ENCODE measurements around the gene CRAT. TPM values are rescaled to one million over a fixed set of nuclear protein-coding genes. Genes with fewer than 3 reads are reported as not detected.

Gene CRAT
- total and polyA plus RNA-seq, 2 experiments from 2014 or later: 4.6 to 9.9 TPM

- peaks cover 8% of the 10 kb centered on the region for H3K4me1 ChIP-seq (ENCODE audit: insufficient read depth)
- H3K36me3 ChIP-seq (ENCODE audit: insufficient read depth): no peaks in the 10 kb centered on the region
- TF ChIP-seq NANOG (IDR thresholded peaks at IDR 0.05; ENCODE audit: borderline replicate concordance): no peak
- no peak for TF ChIP-seq ZNF114 (CRISPR knock-in tag; IDR thresholded peaks at IDR 0.05)
- no peak for TF ChIP-seq POLR2AphosphoS5 (IDR thresholded peaks at IDR 0.05; ENCODE audit: low read depth)
- H3F3A ChIP-seq (replicated peaks; ENCODE audit: low read depth): peaks cover 6% of the 10 kb centered on the region; the same call in 1 of the 2 replicates
- H3K4me3 ChIP-seq: no peak overlapping the region
- no peak overlapping the region for H2AFZ ChIP-seq
- Mint-ChIP-seq H3K27me3 (ENCODE audit: insufficient read depth, low read depth, poor library complexity) (peaks cover 20% of the 10 kb centered on the region), H3K4me3 (peak overlapping the region; percentile 90), H3K36me3 (ENCODE audit: low read depth) (no peaks in the 10 kb centered on the region; the same call in 1 of the 3 replicates), H3K4me1 (peaks cover 13% of the 10 kb centered on the region), H3K27ac (no peak overlapping the region), H3K9me3 (no peaks in the 10 kb centered on the region)
- H3K9me2 ChIP-seq (ENCODE audit: insufficient read depth): no peaks in the 10 kb centered on the region
- no peak overlapping the region for H3K4me2 ChIP-seq
- DNase-seq (ENCODE audit: low spot score) (no peak), ATAC-seq (no peak)
- H3K27me3 ChIP-seq (ENCODE audit: insufficient read depth): peaks cover 18% of the 10 kb centered on the region
- H4K20me1 ChIP-seq (replicated peaks; ENCODE audit: insufficient read depth): no peaks in the 10 kb centered on the region
- peaks cover 22% of the 10 kb centered on the region for H3K79me2 ChIP-seq (replicated peaks; ENCODE audit: insufficient read depth)
- H3K27ac ChIP-seq (ENCODE audit: low read depth): no peak overlapping the region
Measured at GRCh38 chr9:129108805-129109536, 1.6 kb downstream of the CRAT start.

- Histone ChIP-seq H3K36me3 (ENCODE audit: insufficient read depth) (no peaks in the 10 kb centered on the region), H3K9me2 (ENCODE audit: insufficient read depth) (no peaks in the 10 kb centered on the region), H3K27me3 (ENCODE audit: insufficient read depth) (peaks cover 18% of the 10 kb centered on the region), H3K79me2 (replicated peaks; ENCODE audit: insufficient read depth) (peaks cover 15% of the 10 kb centered on the region), H2AFZ (no peak overlapping the region), H3K4me2 (no peak overlapping the region), H3K27ac (ENCODE audit: low read depth) (no peak overlapping the region), H3F3A (replicated peaks; ENCODE audit: low read depth) (peaks cover 6% of the 10 kb centered on the region; the same call in 1 of the 2 replicates), H3K4me3 (no peak overlapping the region), H3K4me1 (ENCODE audit: insufficient read depth) (peaks cover 8% of the 10 kb centered on the region), H4K20me1 (replicated peaks; ENCODE audit: insufficient read depth) (no peaks in the 10 kb centered on the region)
- Mint-ChIP-seq H3K27me3 (ENCODE audit: insufficient read depth, low read depth, poor library complexity) (peaks cover 23% of the 10 kb centered on the region), H3K4me1 (peaks cover 13% of the 10 kb centered on the region), H3K4me3 (no peak overlapping the region; the same call in 2 of the 3 replicates), H3K36me3 (ENCODE audit: low read depth) (no peaks in the 10 kb centered on the region; the same call in 1 of the 3 replicates), H3K9me3 (no peaks in the 10 kb centered on the region), H3K27ac (no peak overlapping the region)
- ATAC-seq (no peak), DNase-seq (ENCODE audit: low spot score) (no peak)
- TF ChIP-seq CREB1 (CRISPR knock-in tag; IDR thresholded peaks at IDR 0.05; ENCODE audit: low read depth): no peak
- TF ChIP-seq STAT1 (IDR thresholded peaks at IDR 0.05; ENCODE audit: unreplicated experiment): no peak
- no peak for TF ChIP-seq EZH2phosphoT487 (IDR thresholded peaks at IDR 0.05; ENCODE audit: unreplicated experiment)
- TF ChIP-seq CTCF (conservative IDR thresholded peaks at IDR 0.05; ENCODE audit: low read depth in 2 of 2): no peak
- TF ChIP-seq EZH2 (IDR thresholded peaks at IDR 0.05; ENCODE audit: low read depth, unreplicated experiment): no peak
- TF ChIP-seq, protein P1, sequence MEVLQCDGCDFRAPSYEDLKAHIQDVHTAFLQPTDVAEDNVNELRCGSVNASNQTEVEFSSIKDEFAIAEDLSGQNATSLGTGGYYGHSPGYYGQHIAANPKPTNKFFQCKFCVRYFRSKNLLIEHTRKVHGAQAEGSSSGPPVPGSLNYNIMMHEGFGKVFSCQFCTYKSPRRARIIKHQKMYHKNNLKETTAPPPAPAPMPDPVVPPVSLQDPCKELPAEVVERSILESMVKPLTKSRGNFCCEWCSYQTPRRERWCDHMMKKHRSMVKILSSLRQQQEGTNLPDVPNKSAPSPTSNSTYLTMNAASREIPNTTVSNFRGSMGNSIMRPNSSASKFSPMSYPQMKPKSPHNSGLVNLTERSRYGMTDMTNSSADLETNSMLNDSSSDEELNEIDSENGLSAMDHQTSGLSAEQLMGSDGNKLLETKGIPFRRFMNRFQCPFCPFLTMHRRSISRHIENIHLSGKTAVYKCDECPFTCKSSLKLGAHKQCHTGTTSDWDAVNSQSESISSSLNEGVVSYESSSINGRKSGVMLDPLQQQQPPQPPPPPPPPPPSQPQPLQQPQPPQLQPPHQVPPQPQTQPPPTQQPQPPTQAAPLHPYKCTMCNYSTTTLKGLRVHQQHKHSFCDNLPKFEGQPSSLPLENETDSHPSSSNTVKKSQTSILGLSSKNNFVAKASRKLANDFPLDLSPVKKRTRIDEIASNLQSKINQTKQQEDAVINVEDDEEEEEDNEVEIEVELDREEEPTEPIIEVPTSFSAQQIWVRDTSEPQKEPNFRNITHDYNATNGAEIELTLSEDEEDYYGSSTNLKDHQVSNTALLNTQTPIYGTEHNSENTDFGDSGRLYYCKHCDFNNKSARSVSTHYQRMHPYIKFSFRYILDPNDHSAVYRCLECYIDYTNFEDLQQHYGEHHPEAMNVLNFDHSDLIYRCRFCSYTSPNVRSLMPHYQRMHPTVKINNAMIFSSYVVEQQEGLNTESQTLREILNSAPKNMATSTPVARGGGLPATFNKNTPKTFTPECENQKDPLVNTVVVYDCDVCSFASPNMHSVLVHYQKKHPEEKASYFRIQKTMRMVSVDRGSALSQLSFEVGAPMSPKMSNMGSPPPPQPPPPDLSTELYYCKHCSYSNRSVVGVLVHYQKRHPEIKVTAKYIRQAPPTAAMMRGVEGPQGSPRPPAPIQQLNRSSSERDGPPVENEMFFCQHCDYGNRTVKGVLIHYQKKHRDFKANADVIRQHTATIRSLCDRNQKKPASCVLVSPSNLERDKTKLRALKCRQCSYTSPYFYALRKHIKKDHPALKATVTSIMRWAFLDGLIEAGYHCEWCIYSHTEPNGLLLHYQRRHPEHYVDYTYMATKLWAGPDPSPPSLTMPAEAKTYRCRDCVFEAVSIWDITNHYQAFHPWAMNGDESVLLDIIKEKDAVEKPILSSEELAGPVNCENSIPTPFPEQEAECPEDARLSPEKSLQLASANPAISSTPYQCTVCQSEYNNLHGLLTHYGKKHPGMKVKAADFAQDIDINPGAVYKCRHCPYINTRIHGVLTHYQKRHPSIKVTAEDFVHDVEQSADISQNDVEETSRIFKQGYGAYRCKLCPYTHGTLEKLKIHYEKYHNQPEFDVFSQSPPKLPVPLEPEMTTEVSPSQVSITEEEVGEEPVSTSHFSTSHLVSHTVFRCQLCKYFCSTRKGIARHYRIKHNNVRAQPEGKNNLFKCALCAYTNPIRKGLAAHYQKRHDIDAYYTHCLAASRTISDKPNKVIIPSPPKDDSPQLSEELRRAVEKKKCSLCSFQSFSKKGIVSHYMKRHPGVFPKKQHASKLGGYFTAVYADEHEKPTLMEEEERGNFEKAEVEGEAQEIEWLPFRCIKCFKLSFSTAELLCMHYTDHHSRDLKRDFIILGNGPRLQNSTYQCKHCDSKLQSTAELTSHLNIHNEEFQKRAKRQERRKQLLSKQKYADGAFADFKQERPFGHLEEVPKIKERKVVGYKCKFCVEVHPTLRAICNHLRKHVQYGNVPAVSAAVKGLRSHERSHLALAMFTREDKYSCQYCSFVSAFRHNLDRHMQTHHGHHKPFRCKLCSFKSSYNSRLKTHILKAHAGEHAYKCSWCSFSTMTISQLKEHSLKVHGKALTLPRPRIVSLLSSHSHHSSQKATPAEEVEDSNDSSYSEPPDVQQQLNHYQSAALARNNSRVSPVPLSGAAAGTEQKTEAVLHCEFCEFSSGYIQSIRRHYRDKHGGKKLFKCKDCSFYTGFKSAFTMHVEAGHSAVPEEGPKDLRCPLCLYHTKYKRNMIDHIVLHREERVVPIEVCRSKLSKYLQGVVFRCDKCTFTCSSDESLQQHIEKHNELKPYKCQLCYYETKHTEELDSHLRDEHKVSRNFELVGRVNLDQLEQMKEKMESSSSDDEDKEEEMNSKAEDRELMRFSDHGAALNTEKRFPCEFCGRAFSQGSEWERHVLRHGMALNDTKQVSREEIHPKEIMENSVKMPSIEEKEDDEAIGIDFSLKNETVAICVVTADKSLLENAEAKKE (CRISPR knock-in tag; IDR thresholded peaks at IDR 0.05): no peak
- TF ChIP-seq ZNF331 (CRISPR knock-in tag; IDR thresholded peaks at IDR 0.05; ENCODE audit: low read depth): no peak
- TF ChIP-seq NANOG (IDR thresholded peaks at IDR 0.05; ENCODE audit: borderline replicate concordance): no peak
Measured at GRCh38 chr9:129108083-129108804, 2.3 kb downstream of the CRAT start.

All from GM23338 (cell line).